HCT116 (cell line): ENCODE data around the gene WBP2NL. TPM values are rescaled to one million over a fixed set of nuclear protein-coding genes. Genes with fewer than 3 reads are reported as not detected.

ENCODE experiments used
- ATAC-seq: fragments of 200-7000 bp; cut with Tn5 transposase; 2 replicates; pipeline ENCODE4 v1.9.1; 2020; ENCODE audit warnings: mild to moderate bottlenecking, moderate library complexity
- BruUV-seq: library from RNA; stranded (reverse); fragments of 400-500 nt; replicated peaks from 2 replicates; lab custom pipeline; 2021; lab: Mats Ljungman, UMichigan
- CTCF ChIA-PET: fragments of 300-600 bp; sonication (Branson Sonifier 250); formaldehyde crosslinking; loops from one replicate; lab custom pipeline; 2021; ENCODE audit warnings: antibody characterized with exemption; lab: Charles Lee
- POLR2A ChIA-PET: fragments of 300-600, 350-600 bp; sonication (Branson Sonifier 250); formaldehyde crosslinking; loops from one replicate; lab custom pipeline; 2021; ENCODE audit warnings: antibody characterized with exemption; lab: Charles Lee
- RAD21 ChIA-PET, 2 experiments: fragments of 300-600 bp; sonication (Branson Sonifier 250); formaldehyde crosslinking; loops; one replicate each; lab custom pipeline; 2023; ENCODE audit warnings: low total read pairs in 2 of 2; ENCODE audit not compliant: uncharacterized antibody in 2 of 2, unreplicated experiment in 2 of 2, low non-redundant PET in 1 of 2; lab: Charles Lee
- DNase-seq: peaks from one replicate; pipeline ENCODE4 v3.0.0-alpha.2; 2010; ENCODE audit warnings: low read depth, low spot score
- H2AFZ ChIP-seq: fragments of 200-600 bp; shearing (Covaris generic), sonication (generic); 2 replicates; pipeline ENCODE4 v1.6.1; 2017; ENCODE audit warnings: low read depth, mixed run types, mixed read lengths, antibody characterized with exemption, low read length; ENCODE audit not compliant: poor library complexity, severe bottlenecking
- H3K27ac ChIP-seq: 2 replicates; pipeline ENCODE4 v1.5.1; 2012; ENCODE audit warnings: low read depth, low read length
- H3K27me3 ChIP-seq: fragments of 200-600 bp; sonication (generic); 2 replicates; pipeline ENCODE4 v1.6.1; 2016; ENCODE audit warnings: mixed run types, low read length, mixed read lengths; ENCODE audit not compliant: insufficient read depth
- H3K36me3 ChIP-seq, 2 experiments: fragments of 200-500 bp in 1 of 2; fragments of 200-600 bp in 1 of 2; sonication (Bioruptor generic) in 1 of 2; sonication (generic) in 1 of 2; 2 replicates each; pipeline versions ENCODE4 v1.5.1 to v1.6.1; 2014 to 2016; ENCODE audit warnings: low read length in 2 of 2, inconsistent platforms in 1 of 2, mixed read lengths in 1 of 2, mixed run types in 1 of 2; ENCODE audit not compliant: insufficient read depth in 2 of 2, control insufficient read depth in 1 of 2
- H3K4me1 ChIP-seq, 2 experiments: fragments of 200-600 bp in 1 of 2; sonication (generic) in 1 of 2; 2 replicates each; pipeline versions ENCODE4 v1.5.1 to v1.6.1; 2012 to 2017; ENCODE audit warnings: low read length in 2 of 2, inconsistent platforms in 1 of 2, mild to moderate bottlenecking in 1 of 2, mixed read lengths in 1 of 2, mixed run types in 1 of 2, moderate library complexity in 1 of 2; ENCODE audit not compliant: insufficient read depth in 2 of 2, control insufficient read depth in 1 of 2
- H3K4me2 ChIP-seq: fragments of 200-600 bp; sonication (generic); 2 replicates; pipeline ENCODE4 v1.6.1; 2017; ENCODE audit warnings: mixed run types, low read length, mixed read lengths
- H3K4me3 ChIP-seq, 2 experiments: fragments of 200-600 bp in 1 of 2; sonication (generic) in 1 of 2; replicated peaks in 1 of 2; 2 replicates each; pipeline ENCODE4 v1.5.1; 2011 to 2016; ENCODE audit warnings: low read length in 2 of 2, control low read depth in 1 of 2, low read depth in 1 of 2, mild to moderate bottlenecking in 1 of 2, mixed read lengths in 1 of 2, mixed run types in 1 of 2
- H3K79me2 ChIP-seq: fragments of 200-600 bp; sonication (generic); 2 replicates; pipeline ENCODE4 v1.6.1; 2017; ENCODE audit warnings: mild to moderate bottlenecking, mixed run types, low read length, moderate library complexity, mixed read lengths; ENCODE audit not compliant: insufficient read depth
- H3K9ac ChIP-seq: fragments of 200-600 bp; sonication (generic); 2 replicates; pipeline ENCODE4 v1.6.1; 2016; ENCODE audit warnings: low read length, mixed read lengths
- H3K9me2 ChIP-seq: fragments of 200-600 bp; sonication (generic), shearing (Covaris generic); 2 replicates; pipeline ENCODE4 v1.6.1; 2017; ENCODE audit warnings: mixed run types, mild to moderate bottlenecking, moderate library complexity; ENCODE audit not compliant: insufficient read depth
- H3K9me3 ChIP-seq, 2 experiments: fragments of 200-500 bp in 1 of 2; fragments of 200-600 bp in 1 of 2; sonication (Bioruptor generic) in 1 of 2; sonication (generic) in 1 of 2; 2 replicates each; pipeline ENCODE4 v1.6.1; 2014 to 2017; ENCODE audit warnings: low read length in 2 of 2, mixed read lengths in 2 of 2, inconsistent platforms in 1 of 2, low read depth in 1 of 2, mild to moderate bottlenecking in 1 of 2, mixed run types in 1 of 2, moderate library complexity in 1 of 2; ENCODE audit not compliant: control insufficient read depth in 1 of 2, insufficient read depth in 1 of 2
- H4K20me1 ChIP-seq: fragments of 200-600 bp; sonication (generic), shearing (Covaris generic); 2 replicates; pipeline ENCODE4 v1.6.1; 2017; ENCODE audit warnings: mixed run types, mild to moderate bottlenecking, moderate library complexity; ENCODE audit not compliant: insufficient read depth
- CEBPB ChIP-seq: IDR thresholded peaks from 2 replicates; pipeline ENCODE4 v1.6.1; 2012; ENCODE audit warnings: low read depth
- CTCF ChIP-seq, 3 experiments: fragments of 200-600 bp in 1 of 3; sonication (generic) in 1 of 3; IDR thresholded peaks in 2 of 3; conservative IDR thresholded peaks in 1 of 3; 2 replicates each; pipeline ENCODE4 v1.5.1; 2012 to 2017; ENCODE audit warnings: low read depth in 2 of 3, low read length in 2 of 3, antibody characterized with exemption in 1 of 3, borderline replicate concordance in 1 of 3, control low read depth in 1 of 3, mild to moderate bottlenecking in 1 of 3, mixed read lengths in 1 of 3, mixed run types in 1 of 3, moderate library complexity in 1 of 3; ENCODE audit not compliant: insufficient read depth in 1 of 3
- EGR1 ChIP-seq: IDR thresholded peaks from 2 replicates; pipeline ENCODE4 v1.6.1; 2012; ENCODE audit warnings: low read depth
- ELF1 ChIP-seq: IDR thresholded peaks from 2 replicates; pipeline ENCODE4 v1.6.1; 2012; ENCODE audit warnings: low read depth, borderline replicate concordance
- FOSL1 ChIP-seq: IDR thresholded peaks from 2 replicates; pipeline ENCODE4 v1.6.1; 2012; ENCODE audit warnings: low read depth
- JUND ChIP-seq: IDR thresholded peaks from 2 replicates; pipeline ENCODE4 v1.6.1; 2012
- POLR2AphosphoS5 ChIP-seq: IDR thresholded peaks from 2 replicates; pipeline ENCODE4 v1.6.1; 2011; ENCODE audit warnings: mild to moderate bottlenecking, low read depth, low read length, moderate library complexity
- SP1 ChIP-seq: IDR thresholded peaks from 2 replicates; pipeline ENCODE4 v1.6.1; 2012; ENCODE audit warnings: low read depth
- SRF ChIP-seq: IDR thresholded peaks from 2 replicates; pipeline ENCODE4 v1.6.1; 2012; ENCODE audit warnings: low read depth
- ZNF274 ChIP-seq: fragments of 200-500 bp; sonication (Bioruptor generic); IDR thresholded peaks from 2 replicates; pipeline ENCODE4 v1.6.1; 2014; ENCODE audit warnings: mild to moderate bottlenecking, low read depth, low read length, inconsistent platforms
- intact Hi-C: fragments of 100-400 bp; cut with micrococcal nuclease; formaldehyde crosslinking; loops from 2 replicates; pipeline ENCODE4 v1.10.0; 2022
- total RNA-seq: library from RNA; stranded (reverse); gene quantifications from one replicate; pipeline ENCODE4 v1.2.1, GENCODE V29; 2021; ENCODE audit not compliant: unreplicated experiment
- TF ChIP-seq, protein P1 (sequence below): IDR thresholded peaks from 2 replicates; pipeline ENCODE4 v1.6.1; 2012
- TF ChIP-seq, protein P2 (sequence below): IDR thresholded peaks from 2 replicates; pipeline ENCODE4 v1.6.1; 2012; ENCODE audit warnings: low read depth
- TF ChIP-seq, protein P3 (sequence below): IDR thresholded peaks from 2 replicates; pipeline ENCODE4 v1.6.1; 2011; ENCODE audit warnings: mild to moderate bottlenecking, low read length, moderate library complexity; ENCODE audit not compliant: insufficient replicate concordance; ENCODE audit errors: extremely low read depth

The WBP2NL gene
- total RNA-seq, 1 experiment from 2014 or later: not detected

DNA sequence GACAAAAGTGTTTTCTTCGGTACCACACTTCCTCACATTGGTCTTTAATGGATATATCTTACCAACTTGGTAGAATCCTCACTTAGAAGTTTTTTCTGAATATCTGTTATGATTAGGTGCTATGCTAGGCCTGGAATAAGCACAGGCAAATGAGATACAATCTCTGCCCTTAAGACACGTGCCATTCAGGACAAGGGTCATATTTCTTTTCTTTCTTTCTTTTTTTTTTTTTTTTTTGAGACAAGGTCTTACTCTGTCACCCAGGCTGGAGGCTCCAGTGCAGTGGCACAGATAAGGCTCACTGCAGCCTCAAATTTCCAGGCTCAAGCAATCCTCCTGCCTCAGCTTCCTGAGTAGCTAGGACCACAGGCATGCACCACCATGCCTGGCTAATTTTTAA lies 23.0 kb downstream of the WBP2NL start:
- H3K9ac ChIP-seq: no peak overlapping the region
- intact Hi-C loops: no loop called here
- H3K27ac ChIP-seq: no peak overlapping the region
- H3K9me2 ChIP-seq: no peaks in the 10 kb centered on the region
- ChIA-PET RAD21 (no interaction called here), POLR2A (no interaction called here), CTCF (no interaction called here)
- no peak overlapping the region for H3K4me3 ChIP-seq
- no peaks in the 10 kb centered on the region for H3K9me3 ChIP-seq
- H4K20me1 ChIP-seq: no peaks in the 10 kb centered on the region
- ATAC-seq (no peak), DNase-seq (no peak)
- peaks cover 4 to 13% of the 10 kb centered on the region in 2 experiments; a peak in 3 of 4 replicates for H3K4me1 ChIP-seq
- no peaks in the 10 kb centered on the region for H3K79me2 ChIP-seq
- no peak for TF ChIP-seq ZNF274
- no peak for TF ChIP-seq CEBPB
- TF ChIP-seq CTCF (IDR thresholded peaks at IDR 0.05 in 2 of 3, conservative IDR thresholded peaks at IDR 0.05 in 1 of 3; ENCODE audit: borderline replicate concordance in 1 of 3, insufficient read depth in 1 of 3, low read depth in 2 of 3, low read length in 2 of 3): no peak
- TF ChIP-seq EGR1: no peak
- no peak for TF ChIP-seq JUND
- no peak for TF ChIP-seq ELF1
- TF ChIP-seq, protein P1, sequence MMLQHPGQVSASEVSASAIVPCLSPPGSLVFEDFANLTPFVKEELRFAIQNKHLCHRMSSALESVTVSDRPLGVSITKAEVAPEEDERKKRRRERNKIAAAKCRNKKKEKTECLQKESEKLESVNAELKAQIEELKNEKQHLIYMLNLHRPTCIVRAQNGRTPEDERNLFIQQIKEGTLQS: no peak
- TF ChIP-seq, protein P2, sequence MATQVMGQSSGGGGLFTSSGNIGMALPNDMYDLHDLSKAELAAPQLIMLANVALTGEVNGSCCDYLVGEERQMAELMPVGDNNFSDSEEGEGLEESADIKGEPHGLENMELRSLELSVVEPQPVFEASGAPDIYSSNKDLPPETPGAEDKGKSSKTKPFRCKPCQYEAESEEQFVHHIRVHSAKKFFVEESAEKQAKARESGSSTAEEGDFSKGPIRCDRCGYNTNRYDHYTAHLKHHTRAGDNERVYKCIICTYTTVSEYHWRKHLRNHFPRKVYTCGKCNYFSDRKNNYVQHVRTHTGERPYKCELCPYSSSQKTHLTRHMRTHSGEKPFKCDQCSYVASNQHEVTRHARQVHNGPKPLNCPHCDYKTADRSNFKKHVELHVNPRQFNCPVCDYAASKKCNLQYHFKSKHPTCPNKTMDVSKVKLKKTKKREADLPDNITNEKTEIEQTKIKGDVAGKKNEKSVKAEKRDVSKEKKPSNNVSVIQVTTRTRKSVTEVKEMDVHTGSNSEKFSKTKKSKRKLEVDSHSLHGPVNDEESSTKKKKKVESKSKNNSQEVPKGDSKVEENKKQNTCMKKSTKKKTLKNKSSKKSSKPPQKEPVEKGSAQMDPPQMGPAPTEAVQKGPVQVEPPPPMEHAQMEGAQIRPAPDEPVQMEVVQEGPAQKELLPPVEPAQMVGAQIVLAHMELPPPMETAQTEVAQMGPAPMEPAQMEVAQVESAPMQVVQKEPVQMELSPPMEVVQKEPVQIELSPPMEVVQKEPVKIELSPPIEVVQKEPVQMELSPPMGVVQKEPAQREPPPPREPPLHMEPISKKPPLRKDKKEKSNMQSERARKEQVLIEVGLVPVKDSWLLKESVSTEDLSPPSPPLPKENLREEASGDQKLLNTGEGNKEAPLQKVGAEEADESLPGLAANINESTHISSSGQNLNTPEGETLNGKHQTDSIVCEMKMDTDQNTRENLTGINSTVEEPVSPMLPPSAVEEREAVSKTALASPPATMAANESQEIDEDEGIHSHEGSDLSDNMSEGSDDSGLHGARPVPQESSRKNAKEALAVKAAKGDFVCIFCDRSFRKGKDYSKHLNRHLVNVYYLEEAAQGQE: no peak
- TF ChIP-seq, protein P3, sequence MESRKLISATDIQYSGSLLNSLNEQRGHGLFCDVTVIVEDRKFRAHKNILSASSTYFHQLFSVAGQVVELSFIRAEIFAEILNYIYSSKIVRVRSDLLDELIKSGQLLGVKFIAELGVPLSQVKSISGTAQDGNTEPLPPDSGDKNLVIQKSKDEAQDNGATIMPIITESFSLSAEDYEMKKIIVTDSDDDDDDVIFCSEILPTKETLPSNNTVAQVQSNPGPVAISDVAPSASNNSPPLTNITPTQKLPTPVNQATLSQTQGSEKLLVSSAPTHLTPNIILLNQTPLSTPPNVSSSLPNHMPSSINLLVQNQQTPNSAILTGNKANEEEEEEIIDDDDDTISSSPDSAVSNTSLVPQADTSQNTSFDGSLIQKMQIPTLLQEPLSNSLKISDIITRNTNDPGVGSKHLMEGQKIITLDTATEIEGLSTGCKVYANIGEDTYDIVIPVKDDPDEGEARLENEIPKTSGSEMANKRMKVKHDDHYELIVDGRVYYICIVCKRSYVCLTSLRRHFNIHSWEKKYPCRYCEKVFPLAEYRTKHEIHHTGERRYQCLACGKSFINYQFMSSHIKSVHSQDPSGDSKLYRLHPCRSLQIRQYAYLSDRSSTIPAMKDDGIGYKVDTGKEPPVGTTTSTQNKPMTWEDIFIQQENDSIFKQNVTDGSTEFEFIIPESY: no peak
- no peak for TF ChIP-seq FOSL1
- no peak for TF ChIP-seq POLR2AphosphoS5
- no peak for TF ChIP-seq SRF
- no peak for TF ChIP-seq SP1
- no TSS peak for BruUV-seq
- no peak overlapping the region for H2AFZ ChIP-seq
- H3K36me3 ChIP-seq: no peaks in the 10 kb centered on the region
- H3K27me3 ChIP-seq: no peaks in the 10 kb centered on the region
- H3K4me2 ChIP-seq: no peak overlapping the region
